ENCODE data around the gene SNTA1.
"Not testable (repeated sequence)": the region's sequence is repeated elsewhere in the genome, so short reads cannot be mapped to it uniquely, and the experiment has no call there.

The SNTA1 gene

GRCh38 chr20:33465481-33466302 is 22.1 kb upstream of the SNTA1 start:
- peak; percentile 96 for DNase-seq

- not testable (repeated sequence) for DNase-seq
These were observed 21.2 kb upstream of the SNTA1 start for GRCh38 chr20:33464759-33465158.

GRCh38 chr20:33463332-33464101 is 20.0 kb upstream of the SNTA1 start:
- DNase-seq = no peak

- no peak for DNase-seq
These were observed 17.1 kb upstream of the SNTA1 start for GRCh38 chr20:33460711-33461110.

- no peak for DNase-seq
These were observed 16.0 kb upstream of the SNTA1 start for GRCh38 chr20:33459599-33459998.

GRCh38 chr20:33456916-33457642 is 13.5 kb upstream of the SNTA1 start:
- DNase-seq = peak; percentile 72

- no peak for DNase-seq
These were observed 7.3 kb upstream of the SNTA1 start for GRCh38 chr20:33450867-33451266.

- DNase-seq = peak; percentile 52
These were observed 2.5 kb upstream of the SNTA1 start for GRCh38 chr20:33445881-33446625.

GRCh38 chr20:33444797-33445560 is 1.4 kb upstream of the SNTA1 start:
- no peak for DNase-seq

GRCh38 chr20:33443006-33443511 is 504 bp downstream of the SNTA1 start:
- DNase-seq = peak; percentile 47

- no peak for DNase-seq
These were observed 1.2 kb downstream of the SNTA1 start for GRCh38 chr20:33442136-33443005.

GRCh38 chr20:33441142-33441955 is 2.2 kb downstream of the SNTA1 start:
- no peak for DNase-seq

- DNase-seq = not testable (repeated sequence)
These were observed 3.0 kb downstream of the SNTA1 start for GRCh38 chr20:33440562-33440961.

- no peak for DNase-seq
These were observed 5.1 kb downstream of the SNTA1 start for GRCh38 chr20:33438481-33438880.

GRCh38 chr20:33437141-33437911 is 6.2 kb downstream of the SNTA1 start:
- no peak for DNase-seq

GRCh38 chr20:33434434-33434833 is 9.1 kb downstream of the SNTA1 start:
- no peak for DNase-seq

- no peak for DNase-seq
These were observed 9.9 kb downstream of the SNTA1 start for GRCh38 chr20:33433465-33434234.

GRCh38 chr20:33431797-33432381 is 11.7 kb downstream of the SNTA1 start:
- DNase-seq = no peak

Data from NCI-H2171 (cell line).